ENCODE results near the gene PRRC1. TPM values are rescaled to one million over a fixed set of nuclear protein-coding genes. Genes with fewer than 3 reads are reported as not detected.

Gene PRRC1
- total RNA-seq, 1 experiment from 2014 or later, result 47.1 TPM

DNA sequence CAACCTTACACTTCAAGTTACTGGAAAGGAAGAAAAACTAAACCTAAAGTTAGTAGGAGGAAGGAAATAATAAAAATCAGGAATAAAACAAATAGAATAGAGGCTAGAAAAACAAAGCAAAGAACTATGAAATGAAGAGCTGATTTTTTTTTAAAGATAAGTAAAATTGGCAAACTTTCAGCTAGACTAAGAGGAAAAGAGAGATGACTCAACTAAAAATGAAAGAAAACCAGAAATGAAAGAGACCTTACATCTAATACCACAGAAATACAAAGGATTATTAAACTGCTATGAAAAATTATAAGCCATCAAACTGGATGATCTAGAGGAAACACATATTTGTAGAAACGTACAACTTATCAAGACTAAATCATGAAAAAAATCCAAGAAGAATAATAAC, 60.0 kb downstream of the PRRC1 start:
- Histone ChIP-seq H3K9me3 (ENCODE audit: low read depth, low read length, poor library complexity, severe bottlenecking) (peaks cover 6% of the 10 kb centered on the region), H3K4me3 (ENCODE audit: low read depth, low read length, poor library complexity, severe bottlenecking) (no peak overlapping the region), H3K27ac (ENCODE audit: low read depth, low read length, poor library complexity, severe bottlenecking) (no peak overlapping the region), H3K4me1 (ENCODE audit: insufficient read depth, low read length, poor library complexity, severe bottlenecking) (no peaks in the 10 kb centered on the region), H3K27me3 (replicated peaks; ENCODE audit: insufficient read depth, low read depth, low read length, poor library complexity) (peaks cover 38% of the 10 kb centered on the region), H3K36me3 (ENCODE audit: insufficient read depth, low read length, poor library complexity, severe bottlenecking) (no peaks in the 10 kb centered on the region)
- no TSS peak for BruUV-seq (replicated peaks)
- ChIA-PET POLR2A (ENCODE audit: low non-redundant PET) (no interaction called here), CTCF (no interaction called here)
- no peak for DNase-seq (ENCODE audit: low spot score)
- intact Hi-C loops (cut with micrococcal nuclease; ENCODE audit: unreplicated experiment), result no loop called here
- TF ChIP-seq CTCF (conservative IDR thresholded peaks at IDR 0.05; ENCODE audit: low read depth, low read length) (no peak), EZH2 (IDR thresholded peaks at IDR 0.05; ENCODE audit: borderline replicate concordance, low read depth, low read length, poor library complexity, severe bottlenecking) (no peak)

- Histone ChIP-seq H3K27ac (ENCODE audit: low read depth, low read length, poor library complexity, severe bottlenecking) (no peak overlapping the region), H3K4me3 (ENCODE audit: low read depth, low read length, poor library complexity, severe bottlenecking) (no peak overlapping the region), H3K9me3 (ENCODE audit: low read depth, low read length, poor library complexity, severe bottlenecking) (no peaks in the 10 kb centered on the region), H3K36me3 (ENCODE audit: insufficient read depth, low read length, poor library complexity, severe bottlenecking) (no peaks in the 10 kb centered on the region), H3K4me1 (ENCODE audit: insufficient read depth, low read length, poor library complexity, severe bottlenecking) (no peaks in the 10 kb centered on the region), H3K27me3 (replicated peaks; ENCODE audit: insufficient read depth, low read depth, low read length, poor library complexity) (peaks cover 44% of the 10 kb centered on the region)
- TF ChIP-seq EZH2 (IDR thresholded peaks at IDR 0.05; ENCODE audit: borderline replicate concordance, low read depth, low read length, poor library complexity, severe bottlenecking) (no peak), CTCF (conservative IDR thresholded peaks at IDR 0.05; ENCODE audit: low read depth, low read length) (no peak)
- ChIA-PET CTCF (no interaction called here), POLR2A (ENCODE audit: low non-redundant PET) (no interaction called here)
- no TSS peak for BruUV-seq (replicated peaks)
- intact Hi-C loops (cut with micrococcal nuclease; ENCODE audit: unreplicated experiment), result no loop called here
- no peak for DNase-seq (ENCODE audit: low spot score)
These were observed 63.3 kb downstream of the PRRC1 start for GRCh38 chr5:127580731-127581130.

DNA sequence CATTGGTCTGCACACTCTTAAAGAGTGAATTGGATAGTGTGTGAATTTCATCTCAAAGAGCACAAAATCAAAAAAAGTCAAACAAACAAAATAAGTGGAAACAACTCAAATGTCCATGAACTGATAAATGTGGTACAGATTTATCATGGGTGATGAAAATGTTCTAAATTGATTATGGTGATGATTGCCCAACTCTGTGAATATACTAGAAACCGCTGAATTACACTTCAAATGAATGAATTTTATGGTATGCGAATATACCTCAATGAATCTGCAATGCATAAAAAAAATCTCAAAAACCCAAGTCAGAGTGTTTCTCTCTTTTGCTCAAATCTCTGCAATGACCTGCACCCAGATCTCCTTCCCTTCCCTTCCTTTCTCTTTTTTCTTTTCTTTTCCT, 64.0 kb downstream of the PRRC1 start:
- H3K4me3 ChIP-seq (ENCODE audit: low read depth, low read length, poor library complexity, severe bottlenecking), result no peak overlapping the region
- DNase-seq (ENCODE audit: low spot score), result no peak
- ChIA-PET CTCF (no interaction called here), POLR2A (ENCODE audit: low non-redundant PET) (no interaction called here)
- BruUV-seq (replicated peaks), result no TSS peak
- H3K27me3 ChIP-seq (replicated peaks; ENCODE audit: insufficient read depth, low read depth, low read length, poor library complexity), result peaks cover 44% of the 10 kb centered on the region
- no peaks in the 10 kb centered on the region for H3K36me3 ChIP-seq (ENCODE audit: insufficient read depth, low read length, poor library complexity, severe bottlenecking)
- H3K4me1 ChIP-seq (ENCODE audit: insufficient read depth, low read length, poor library complexity, severe bottlenecking), result no peaks in the 10 kb centered on the region
- intact Hi-C loops (cut with micrococcal nuclease; ENCODE audit: unreplicated experiment), result no loop called here
- no peaks in the 10 kb centered on the region for H3K9me3 ChIP-seq (ENCODE audit: low read depth, low read length, poor library complexity, severe bottlenecking)
- H3K27ac ChIP-seq (ENCODE audit: low read depth, low read length, poor library complexity, severe bottlenecking), result no peak overlapping the region
- TF ChIP-seq EZH2 (IDR thresholded peaks at IDR 0.05; ENCODE audit: borderline replicate concordance, low read depth, low read length, poor library complexity, severe bottlenecking) (no peak), CTCF (conservative IDR thresholded peaks at IDR 0.05; ENCODE audit: low read depth, low read length) (no peak)

Measured in A673 (cell line).